GM18520 (cell line): ENCODE data around the gene DYDC2.

Experiments used
- ATAC-seq: cut with Tn5 transposase; IDR thresholded peaks from one replicate; pipeline ENCODE4 v1.9.1; 2021; ENCODE audit not compliant: unreplicated experiment

DYDC2 gene

DNA sequence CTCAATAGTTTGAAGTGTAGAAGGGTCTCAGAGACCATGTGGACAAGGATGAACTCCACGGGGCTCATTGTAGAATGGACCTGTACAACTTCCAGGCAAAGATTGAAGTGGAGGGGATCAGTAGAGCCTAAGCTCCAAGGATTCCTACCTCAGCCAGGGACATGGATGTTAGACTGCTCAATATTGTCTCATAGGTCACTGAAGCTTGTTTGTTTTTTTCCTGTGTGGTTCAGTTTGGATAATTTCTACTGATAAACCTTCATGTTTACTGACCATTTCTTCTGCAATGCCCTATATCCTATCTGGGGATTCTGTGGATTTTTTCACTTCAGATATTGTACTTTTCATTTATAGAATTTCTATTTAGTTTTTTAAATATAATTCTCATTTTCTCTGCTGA is 8.9 kb downstream of the DYDC2 start:
- no peak for ATAC-seq

DNA sequence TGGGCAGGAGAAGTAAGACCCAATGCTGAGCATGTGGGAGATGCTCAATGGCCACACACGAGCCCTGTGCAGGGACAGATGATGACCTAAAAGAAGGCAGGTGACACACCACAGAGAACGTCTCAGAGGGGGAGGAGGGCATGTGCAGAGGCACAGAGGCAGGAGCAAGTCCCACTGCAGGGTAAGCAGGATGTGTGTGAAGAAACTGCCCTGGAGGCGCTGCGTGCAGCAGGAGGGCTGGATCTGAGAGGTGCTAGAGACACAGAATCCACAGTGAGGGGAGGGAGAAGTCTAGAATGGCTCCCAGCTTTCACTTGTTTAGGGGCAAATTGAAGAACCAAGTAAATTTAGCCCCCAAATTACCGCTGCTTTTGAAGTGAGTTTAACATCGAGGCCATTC is 14.9 kb downstream of the DYDC2 start:
- ATAC-seq: no peak

DNA sequence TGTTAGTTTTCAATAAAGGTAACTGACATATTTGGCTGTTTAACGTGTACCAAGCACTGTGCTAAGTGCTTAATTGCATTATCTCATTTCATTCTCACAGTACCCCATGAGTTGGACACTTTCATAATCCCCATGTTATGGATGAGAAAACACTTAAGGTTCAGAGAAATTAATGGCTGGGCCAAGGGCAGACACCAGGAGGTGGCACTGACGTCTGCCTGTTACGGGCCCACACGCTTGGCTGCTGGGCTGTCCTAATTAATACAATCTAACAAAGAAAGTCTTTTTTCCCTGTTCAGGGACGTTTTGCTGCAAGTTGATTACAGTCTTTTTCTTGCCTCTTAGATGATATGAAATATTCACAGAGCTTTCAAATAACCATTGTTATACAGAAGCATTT is 16.1 kb downstream of the DYDC2 start:
- ATAC-seq: no peak

DNA sequence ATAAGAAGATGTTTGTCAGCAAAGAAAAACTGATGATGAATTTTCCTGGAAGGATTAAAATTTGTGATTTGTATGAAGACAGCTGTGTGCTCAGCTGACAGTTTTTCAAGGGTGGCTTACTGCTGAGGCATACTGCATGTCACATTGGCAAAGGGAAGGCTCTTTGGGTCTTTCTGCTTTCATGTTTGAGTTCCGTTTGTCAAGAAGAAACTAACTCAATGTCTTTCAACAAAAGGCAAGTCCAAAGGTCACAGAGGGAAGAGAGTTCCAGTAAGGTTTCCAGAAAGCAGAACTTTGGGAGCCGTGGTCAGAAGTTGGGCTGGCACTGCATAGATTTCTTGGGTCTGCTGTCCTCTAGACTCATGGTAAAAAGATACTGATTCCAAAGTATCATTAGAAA is 16.9 kb downstream of the DYDC2 start:
- ATAC-seq: no peak

DNA sequence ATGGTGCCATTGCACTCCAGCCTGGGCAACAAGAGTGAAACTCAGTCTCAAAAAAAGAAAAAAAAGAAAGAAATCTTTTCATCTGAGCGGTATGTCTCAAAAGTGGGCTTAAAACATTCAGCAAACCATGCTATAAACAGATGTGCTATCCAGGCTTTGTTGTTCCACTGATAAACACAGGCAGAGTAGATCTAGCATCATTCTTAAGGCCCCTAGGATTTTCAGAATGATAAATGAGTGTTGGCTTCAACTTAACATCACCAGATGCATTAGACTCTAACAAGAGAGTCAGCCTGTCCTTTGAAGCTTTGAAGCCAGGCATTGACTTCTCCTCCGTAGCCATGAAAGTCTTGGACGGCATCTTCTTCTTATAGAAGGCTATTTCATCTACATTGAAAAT is 23.1 kb downstream of the DYDC2 start:
- no peak for ATAC-seq

DNA sequence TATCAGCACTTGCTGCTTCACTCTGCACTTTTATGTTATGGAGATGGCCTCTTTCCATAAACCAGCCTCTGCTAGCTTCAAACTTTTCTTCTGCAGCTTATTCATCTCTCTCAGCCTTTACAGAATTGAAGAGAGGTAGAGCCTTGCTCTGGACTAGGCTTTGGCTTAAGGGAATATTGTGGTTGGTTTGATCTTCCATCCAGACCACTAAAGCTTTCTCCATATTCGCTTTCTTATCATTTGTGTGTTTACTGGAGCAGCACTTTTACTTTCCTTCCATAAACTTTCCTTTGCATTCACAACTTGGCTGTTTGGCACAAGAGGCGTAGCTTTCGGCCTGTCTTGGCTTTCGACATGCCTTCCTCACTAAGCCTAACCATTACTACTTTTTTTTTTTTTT is 23.6 kb downstream of the DYDC2 start:
- no peak for ATAC-seq

DNA sequence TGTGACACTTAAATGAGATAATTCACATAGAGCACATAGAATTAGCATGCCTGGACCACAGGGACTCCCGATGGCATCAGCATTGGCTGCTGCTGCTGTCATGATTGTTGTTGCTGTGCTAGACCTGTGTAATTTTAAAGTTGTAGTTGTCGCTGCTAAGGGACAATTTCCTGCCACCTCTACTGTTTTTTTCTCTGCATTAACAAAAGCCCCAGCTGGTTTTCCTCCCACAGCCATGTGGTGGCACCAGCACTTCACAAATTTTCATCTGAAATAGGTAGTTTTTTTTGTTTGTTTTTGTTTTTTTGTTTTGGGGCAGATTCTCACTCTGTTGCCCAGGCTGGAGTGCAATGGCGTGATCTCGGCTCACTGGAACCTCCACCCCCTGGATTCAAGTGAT is 26.4 kb downstream of the DYDC2 start:
- ATAC-seq: peak; percentile 72

DNA sequence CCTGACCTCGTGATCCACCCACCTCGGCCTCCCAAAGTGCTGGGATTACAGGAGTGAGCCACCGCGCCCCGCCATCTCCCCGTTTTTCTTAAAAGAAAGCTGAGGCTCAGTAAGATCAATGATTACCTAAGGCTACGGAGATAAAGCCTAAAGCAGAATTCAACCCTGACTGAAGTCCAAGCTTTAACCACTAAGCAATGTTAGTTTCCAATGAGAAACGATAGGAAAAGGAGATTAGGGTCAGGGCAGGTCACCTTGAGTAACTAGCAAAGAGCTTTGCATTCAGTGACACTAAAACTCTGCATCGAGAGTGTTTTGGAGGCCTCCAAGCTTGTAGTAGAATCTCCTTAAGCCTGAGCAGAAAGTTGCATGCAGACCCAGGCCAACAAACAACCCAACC is 34.2 kb downstream of the DYDC2 start:
- ATAC-seq: no peak

DNA sequence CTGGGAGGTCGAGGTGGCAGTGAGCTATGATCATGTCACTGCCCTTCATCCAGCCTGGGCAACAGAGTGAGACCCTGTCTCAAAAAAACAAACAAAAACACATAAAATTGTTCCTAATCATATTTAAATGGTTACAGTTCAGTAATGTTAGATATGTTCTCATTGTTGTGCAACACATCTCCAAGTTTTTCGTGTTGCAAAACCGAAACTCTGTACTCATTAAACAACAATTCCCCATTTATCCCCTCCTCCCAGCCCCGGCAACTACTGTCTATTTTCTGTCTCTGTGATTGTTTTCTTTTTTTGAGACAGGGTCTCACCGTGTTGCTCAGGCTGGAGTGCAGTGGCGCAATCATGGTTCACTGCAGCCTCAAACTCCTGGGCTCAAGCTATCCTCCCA is 35.7 kb downstream of the DYDC2 start:
- ATAC-seq: no peak

DNA sequence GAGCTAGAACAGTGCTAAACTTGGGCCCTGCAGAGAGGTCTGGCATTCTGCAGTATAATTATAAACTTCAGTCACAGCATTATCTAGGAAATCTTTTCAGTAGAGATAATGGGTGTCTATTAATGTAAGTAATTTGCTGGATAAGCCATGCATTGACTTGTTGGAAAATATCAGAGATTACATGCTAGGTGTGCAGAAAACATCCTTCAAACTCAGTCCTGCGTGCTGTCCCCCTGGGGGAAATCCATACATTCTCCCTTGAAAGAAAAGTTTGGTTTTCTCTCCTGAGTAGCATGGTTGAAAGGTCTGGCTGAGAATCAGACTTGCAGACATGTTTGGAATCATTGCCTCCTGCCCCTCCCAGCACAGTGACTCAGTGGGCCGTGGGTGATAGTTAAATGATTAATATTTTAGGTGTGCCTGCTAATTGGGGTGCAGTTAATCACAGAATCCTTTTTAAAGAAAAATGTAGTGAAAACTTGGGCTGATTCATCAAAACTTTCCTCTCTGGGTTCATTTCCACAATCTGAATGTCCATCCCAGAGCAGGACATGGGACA is 37.9 kb downstream of the DYDC2 start:
- no peak for ATAC-seq

DNA sequence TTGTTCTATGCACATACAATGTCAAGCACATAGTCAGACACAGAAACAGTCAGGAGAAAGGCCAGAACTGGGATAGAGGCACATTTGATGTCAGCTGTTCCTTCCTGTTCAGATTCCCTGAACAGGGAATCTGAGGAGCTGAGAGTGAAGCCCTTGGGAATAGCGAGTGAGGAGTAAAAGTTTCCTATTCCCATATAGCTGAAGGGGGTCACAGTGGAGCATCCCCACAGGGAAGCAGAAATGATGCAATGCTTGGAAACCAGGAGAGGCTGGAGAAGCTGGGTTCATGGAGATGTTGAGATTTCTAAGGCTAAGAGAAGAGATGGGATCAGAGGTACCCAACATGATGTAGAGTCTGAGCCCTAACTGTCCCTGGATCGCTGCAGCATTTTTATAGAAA is 40.4 kb downstream of the DYDC2 start:
- ATAC-seq: no peak

DNA sequence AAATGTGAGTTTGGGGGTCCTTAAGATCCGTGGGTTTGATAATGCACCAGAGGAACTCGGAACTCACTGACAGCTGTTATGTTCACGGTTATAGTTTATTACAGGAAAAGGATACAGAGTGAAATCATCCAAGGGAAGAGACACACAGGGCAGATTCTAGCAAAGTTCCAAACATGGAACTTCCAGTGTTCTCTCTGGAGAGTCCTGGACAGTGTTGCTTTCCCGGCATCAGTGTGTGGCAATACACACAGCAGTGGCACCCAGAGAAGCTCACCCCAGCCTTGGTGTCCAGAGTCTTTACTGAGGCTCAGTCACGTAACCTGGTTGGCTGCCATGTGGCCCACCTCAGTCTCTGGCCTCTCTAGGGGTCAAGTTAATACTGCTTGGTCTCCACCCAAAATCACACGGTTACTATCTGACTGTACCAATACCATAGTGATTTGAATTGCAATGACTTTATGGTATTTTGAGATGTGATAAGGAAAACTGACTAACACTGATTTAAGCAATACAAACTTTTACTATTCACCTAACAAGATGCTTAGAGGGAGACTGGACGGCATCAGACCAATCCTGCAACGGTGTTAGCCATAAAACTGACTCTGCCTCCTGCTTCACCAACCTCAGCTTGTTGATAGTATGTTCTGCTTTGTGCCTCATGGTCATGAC is 43.7 kb downstream of the DYDC2 start:
- ATAC-seq: no peak

DNA sequence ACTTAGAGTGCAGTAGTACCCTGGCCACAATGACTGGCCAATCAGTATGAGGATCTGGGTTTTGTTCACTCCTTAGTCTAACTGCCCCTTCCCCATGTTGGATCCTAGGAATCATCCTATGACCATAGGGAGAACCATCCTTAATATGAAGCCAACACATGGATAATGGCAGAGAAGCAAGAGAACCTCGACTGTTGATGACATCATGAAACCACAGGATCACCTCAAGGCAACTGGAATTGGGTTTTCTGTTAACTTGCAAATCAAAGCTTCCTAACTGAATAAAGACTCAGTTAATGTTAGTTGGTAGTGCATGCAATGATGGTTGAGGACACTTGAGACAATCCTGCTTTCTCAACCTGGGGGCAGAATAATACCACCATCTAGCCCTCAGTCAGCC is 48.5 kb downstream of the DYDC2 start:
- ATAC-seq: no peak

DNA sequence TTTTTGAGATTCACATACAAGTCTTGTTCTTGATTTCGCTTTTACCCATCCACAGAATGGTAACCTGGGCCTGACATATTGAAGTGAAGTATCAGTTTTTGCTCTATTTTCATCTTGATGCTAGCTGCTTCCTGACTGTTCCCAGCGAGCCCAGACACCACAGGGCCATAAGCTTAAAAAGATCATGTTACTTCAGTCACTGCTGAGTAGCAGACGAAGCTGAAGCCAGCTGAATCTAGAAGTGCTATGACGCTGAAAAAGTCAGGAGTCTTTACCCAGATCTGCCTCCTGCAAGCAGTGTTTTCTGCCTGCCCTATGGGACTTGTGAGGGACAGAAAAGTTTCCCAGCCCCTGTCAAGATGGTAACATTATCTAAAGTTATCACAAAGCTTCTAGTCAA is 49.0 kb downstream of the DYDC2 start:
- no peak for ATAC-seq

DNA sequence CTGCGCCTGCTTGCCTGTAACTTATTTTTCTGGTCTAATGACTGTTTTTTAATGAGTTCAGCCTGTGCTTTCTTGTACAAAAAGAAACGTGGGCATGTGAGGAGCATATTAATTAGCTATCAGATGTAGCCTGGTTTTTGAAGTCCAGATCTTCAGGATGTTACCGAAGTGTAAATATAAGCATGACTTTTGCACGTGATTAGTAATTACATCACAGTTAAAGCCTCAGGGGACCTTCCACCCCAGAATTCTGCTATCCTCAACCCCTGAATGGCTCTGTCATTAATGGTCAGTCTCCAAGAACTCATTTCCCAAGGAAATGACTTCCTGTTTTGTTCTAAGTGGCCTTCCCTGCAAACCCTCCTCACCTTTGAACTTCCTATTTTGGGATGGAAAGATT is 49.6 kb downstream of the DYDC2 start:
- no peak for ATAC-seq

DNA sequence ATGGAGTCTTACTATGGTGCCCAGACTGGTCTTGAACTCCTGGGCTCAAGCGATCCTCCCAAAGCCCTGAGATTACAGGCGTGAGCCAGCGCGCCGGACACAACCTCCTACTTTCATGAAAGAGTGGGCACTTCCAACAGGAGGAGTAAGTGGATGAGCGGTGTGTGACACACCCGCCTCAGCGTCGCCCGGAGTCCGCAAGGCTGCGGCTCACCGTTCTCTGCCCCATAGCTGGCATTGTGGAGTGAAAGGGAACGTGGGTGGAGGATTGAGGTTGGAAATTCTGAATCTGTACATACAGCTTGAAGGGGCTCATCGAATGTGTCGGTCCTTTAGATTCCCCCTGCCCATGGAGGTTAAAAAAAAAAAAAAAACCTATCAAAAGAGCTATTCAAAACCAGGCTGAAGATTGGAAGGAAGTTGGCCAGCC is 51.2 kb downstream of the DYDC2 start:
- ATAC-seq: peak; percentile 9

DNA sequence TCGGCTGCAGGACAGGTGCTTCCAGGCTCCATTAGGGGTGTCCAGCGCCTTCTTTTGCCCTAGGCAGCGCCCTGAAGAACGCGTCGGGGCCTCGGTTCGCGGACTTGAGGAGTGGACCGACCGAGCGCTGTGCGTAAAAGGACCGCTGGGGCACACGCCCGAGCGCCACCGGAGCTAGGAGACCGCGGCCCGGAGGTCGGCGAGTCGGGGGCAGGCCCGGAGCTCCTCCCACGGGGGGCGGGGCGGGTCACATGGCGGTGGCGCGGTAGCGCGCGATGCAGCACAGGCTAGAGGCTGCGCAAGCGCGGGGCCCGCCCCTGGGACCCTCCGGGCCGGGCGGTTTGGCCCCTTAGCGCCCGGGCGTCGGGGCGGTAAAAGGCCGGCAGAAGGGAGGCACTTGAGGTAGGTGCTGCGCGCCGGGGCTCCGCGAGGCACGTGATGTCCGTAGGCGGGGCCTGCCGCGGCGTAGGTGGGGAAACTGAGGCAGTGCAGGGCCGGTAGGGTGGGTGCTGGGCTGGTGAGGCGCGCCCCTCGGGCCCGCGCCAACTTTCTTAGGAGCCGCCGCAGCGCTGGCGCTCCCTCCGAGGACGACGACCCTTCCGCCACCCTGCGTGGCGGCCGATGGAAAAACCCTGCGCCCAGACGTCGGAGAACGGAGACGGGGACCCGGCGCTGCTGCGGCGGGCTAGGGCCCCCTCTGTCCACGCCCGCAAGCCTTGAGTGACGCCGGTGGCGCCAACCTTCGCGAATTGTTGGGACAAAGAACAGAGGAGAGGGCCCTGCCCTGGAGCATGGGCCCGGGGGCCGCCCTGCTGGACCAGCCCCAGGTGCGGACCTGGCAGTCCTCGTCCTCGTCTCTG is 51.9 kb downstream of the DYDC2 start, which contains the start of gene PRXL2A:
Gene PRXL2A (plus strand): TSS at position 310 of the 860 bp plus-strand sequence. CDS start 11,917 bp downstream, outside the sequence.
- ATAC-seq: peak; percentile 77

DNA sequence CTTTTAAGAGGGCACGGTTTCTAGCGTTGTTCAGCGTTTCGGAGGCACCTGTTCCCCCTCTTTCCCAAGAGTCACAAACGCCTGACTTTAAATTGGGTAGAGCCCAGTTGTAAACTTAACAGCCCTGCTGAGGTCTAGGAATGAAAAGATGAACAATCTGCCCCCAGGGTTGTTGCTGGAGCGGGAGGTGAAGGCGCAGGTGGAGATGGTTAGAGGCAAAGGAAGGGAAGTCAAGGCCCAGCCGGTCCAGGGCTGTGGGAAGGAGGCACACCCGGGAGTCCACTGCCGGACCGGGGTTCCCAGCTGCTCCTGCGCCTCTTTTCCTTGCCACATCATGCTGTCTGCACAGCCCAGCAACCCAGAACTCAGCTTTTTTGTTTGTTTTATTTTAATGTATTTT is 52.5 kb downstream of the DYDC2 start:
- no peak for ATAC-seq

DNA sequence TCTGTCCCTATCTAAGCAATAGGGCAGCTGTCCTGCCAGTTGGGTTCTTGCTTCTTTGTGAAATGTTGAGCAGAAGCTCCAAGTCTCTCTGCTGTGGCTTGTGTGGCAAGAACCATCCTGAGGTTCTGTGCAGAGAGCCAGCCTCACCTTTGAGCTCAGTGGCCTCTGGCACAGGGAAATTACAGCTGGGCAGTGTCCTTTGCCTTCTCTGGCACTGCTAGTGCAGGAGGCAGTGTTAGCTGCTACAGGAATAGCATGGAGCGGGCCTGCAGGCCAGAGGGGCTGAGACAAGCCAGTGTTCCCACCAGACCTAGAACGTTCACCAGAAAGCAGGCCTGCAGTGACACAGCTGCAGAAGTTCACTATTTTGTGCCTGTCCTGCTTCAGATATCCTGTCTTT is 53.5 kb downstream of the DYDC2 start:
- no peak for ATAC-seq

DNA sequence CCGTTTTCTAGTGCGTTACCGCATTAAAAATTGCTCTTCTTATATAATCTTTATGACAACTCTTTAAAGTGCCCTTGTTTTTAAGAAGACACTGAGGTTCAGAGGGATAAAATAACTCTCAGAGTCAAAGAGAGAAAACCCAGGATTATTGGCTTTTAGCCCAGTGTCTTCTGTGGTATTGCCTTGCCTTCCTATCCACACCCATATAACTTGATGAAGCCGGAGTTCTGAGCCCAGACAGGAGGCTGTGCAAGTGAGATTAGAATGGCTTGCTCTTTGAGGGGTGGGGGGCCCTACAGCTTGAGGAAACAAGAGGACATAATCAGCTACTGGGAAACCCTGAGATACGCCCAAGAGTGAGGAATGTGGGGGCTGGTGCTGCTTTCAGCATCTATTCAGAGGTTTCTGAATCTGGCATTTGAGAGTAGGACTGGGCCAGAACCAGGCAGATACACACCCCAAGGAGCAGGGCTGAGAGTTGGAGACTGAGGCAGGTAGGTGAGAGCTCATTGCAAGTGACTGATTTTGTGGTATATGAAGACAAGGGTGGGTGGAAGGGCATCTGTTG is 54.1 kb downstream of the DYDC2 start:
- no peak for ATAC-seq

DNA sequence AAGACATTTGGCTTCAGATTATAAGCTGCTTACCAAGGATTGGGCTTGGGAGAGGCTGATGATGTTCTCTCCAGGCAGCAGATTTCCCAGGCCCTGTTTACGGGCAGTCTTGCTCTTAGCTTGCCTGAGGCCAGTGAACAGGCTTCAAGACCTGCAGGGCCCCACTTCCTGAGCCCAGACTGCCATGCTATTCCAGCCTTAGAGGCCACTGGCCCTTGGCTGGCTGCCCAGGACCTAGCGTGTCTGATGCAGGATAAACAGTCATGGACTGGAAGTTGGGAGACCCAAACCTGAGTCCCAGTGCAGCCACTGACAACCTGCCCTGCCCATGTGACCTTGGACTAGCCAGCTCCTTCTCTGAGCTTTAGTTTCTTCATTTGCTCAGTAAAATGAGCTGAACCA is 54.7 kb downstream of the DYDC2 start:
- no peak for ATAC-seq

DNA sequence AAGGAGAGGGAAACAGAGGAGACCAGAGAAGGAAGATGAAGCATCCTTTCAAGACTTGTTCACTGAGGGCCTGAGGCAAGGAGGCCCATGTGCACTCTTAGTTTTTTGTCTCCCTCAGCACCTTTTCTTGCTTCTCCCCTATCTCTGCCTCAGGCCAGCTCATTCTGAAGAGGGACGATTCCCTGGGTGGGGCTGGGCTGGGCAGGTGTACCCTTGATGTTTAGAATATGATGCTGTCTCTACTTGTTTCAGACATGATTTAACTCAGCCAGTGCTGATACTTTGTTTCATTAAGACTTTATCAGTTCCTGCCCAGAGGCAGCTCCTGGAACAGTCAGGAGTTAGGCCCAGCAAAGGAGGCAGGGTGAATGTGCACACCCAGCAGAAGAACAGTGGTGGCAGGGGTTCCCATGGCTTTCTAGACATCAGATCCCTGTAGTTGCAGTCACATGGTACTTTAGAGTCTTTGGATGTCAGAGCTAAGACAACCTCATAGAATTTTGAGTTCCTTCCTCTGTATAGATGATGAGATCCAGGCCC is 55.2 kb downstream of the DYDC2 start:
- no peak for ATAC-seq
